MM.1S (cell line): ENCODE data around the gene PATJ.
"Not testable (repeated sequence)": the region's sequence is repeated elsewhere in the genome, so short reads cannot be mapped to it uniquely, and the experiment has no call there.

Experiments used
- DNase-seq: peaks from one replicate; pipeline ENCODE4 v3.0.0-alpha.2; 2015
- H2AFZ ChIP-seq: fragments of 300-600 bp; sonication (generic); 2 replicates; pipeline ENCODE4 v1.6.0; 2016; ENCODE audit warnings: antibody characterized with exemption, low read length
- H3F3A ChIP-seq: fragments of 300-600 bp; sonication (generic); 2 replicates; pipeline ENCODE4 v1.6.1; 2016; ENCODE audit warnings: mild to moderate bottlenecking, antibody characterized with exemption, low read length, moderate library complexity, mixed read lengths; ENCODE audit not compliant: insufficient read depth
- H3K27ac ChIP-seq: fragments of 300-600 bp; sonication (generic); 2 replicates; pipeline ENCODE4 v1.5.1; 2016; ENCODE audit warnings: mild to moderate bottlenecking, low read length
- H3K27me3 ChIP-seq: fragments of 300-600 bp; sonication (generic); replicated peaks from 2 replicates; pipeline ENCODE4 v1.6.0; 2016; ENCODE audit warnings: low read length; ENCODE audit not compliant: insufficient read depth
- H3K36me3 ChIP-seq: fragments of 300-600 bp; sonication (generic); replicated peaks from 2 replicates; pipeline ENCODE4 v1.6.1; 2016; ENCODE audit warnings: mild to moderate bottlenecking, low read length, mixed read lengths; ENCODE audit not compliant: insufficient read depth
- H3K4me1 ChIP-seq: fragments of 300-600 bp; sonication (generic); 2 replicates; pipeline ENCODE4 v1.6.1; 2016; ENCODE audit warnings: low read length, mixed read lengths
- H3K4me2 ChIP-seq: fragments of 300-600 bp; sonication (generic); 2 replicates; pipeline ENCODE4 v1.6.0; 2016; ENCODE audit warnings: low read depth, low read length
- H3K4me3 ChIP-seq: fragments of 300-600 bp; sonication (generic); 2 replicates; pipeline ENCODE4 v1.5.1; 2016; ENCODE audit warnings: low read length, mixed read lengths
- H3K79me2 ChIP-seq: fragments of 300-600 bp; sonication (generic); 2 replicates; pipeline ENCODE4 v1.6.1; 2016; ENCODE audit warnings: mixed run types, low read length, mixed read lengths
- H3K9ac ChIP-seq: fragments of 300-600 bp; sonication (generic); 2 replicates; pipeline ENCODE4 v1.6.1; 2016; ENCODE audit warnings: low read length, mixed read lengths
- H3K9me2 ChIP-seq: fragments of 300-600 bp; sonication (generic); replicated peaks from 2 replicates; pipeline ENCODE4 v1.6.1; 2016; ENCODE audit warnings: mild to moderate bottlenecking, low read length, mixed read lengths; ENCODE audit not compliant: insufficient read depth
- H3K9me3 ChIP-seq: fragments of 300-600 bp; sonication (generic); replicated peaks from 2 replicates; pipeline ENCODE4 v1.6.1; 2016; ENCODE audit warnings: mild to moderate bottlenecking, low read length, mixed read lengths; ENCODE audit not compliant: insufficient read depth
- H4K20me1 ChIP-seq: fragments of 300-600 bp; sonication (generic); 2 replicates; pipeline ENCODE4 v1.6.1; 2016; ENCODE audit warnings: mild to moderate bottlenecking, low read length, moderate library complexity, mixed read lengths; ENCODE audit not compliant: insufficient read depth
- EZH2 ChIP-seq: fragments of 300-600 bp; sonication (generic); optimal IDR thresholded peaks from 2 replicates; pipeline ENCODE3; 2017; ENCODE audit warnings: low read depth, mild to moderate bottlenecking, antibody characterized with exemption, low read length, mixed read lengths
- EZH2phosphoT487 ChIP-seq: fragments of 300-600 bp; sonication (generic); IDR thresholded peaks from 2 replicates; pipeline ENCODE4 v1.6.1; 2018; ENCODE audit warnings: antibody characterized with exemption, low read length
- TF ChIP-seq, protein P1 (sequence below): fragments of 300-600 bp; sonication (generic); IDR thresholded peaks from 2 replicates; pipeline ENCODE4 v1.5.1; 2016; ENCODE audit warnings: antibody characterized with exemption, low read length, mixed read lengths

The PATJ gene

DNA sequence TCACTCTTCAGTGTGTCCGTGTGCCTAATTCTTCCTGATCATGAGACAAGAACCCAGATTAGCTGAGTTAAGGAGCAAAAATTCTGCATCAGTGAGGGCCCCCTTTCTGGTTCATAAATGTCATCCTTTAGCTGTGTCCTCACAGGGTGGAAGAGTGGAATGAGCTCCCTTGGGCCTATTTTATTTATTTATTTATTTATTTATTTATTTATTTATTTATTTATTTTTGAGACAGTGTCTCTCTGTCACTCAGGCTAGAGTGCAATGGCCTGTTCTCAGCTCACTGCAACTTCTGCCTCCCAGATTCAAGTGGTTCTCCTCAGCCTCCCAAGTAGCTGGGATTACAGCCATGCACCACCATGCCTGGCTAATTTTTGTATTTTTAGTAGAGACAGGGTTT lies 131.7 kb downstream of the PATJ start:
- H3K4me2 ChIP-seq = no peak overlapping the region
- H3K4me3 ChIP-seq = no peak overlapping the region
- no peaks in the 10 kb centered on the region for H3K27me3 ChIP-seq
- no peak for DNase-seq
- TF ChIP-seq, protein P1, sequence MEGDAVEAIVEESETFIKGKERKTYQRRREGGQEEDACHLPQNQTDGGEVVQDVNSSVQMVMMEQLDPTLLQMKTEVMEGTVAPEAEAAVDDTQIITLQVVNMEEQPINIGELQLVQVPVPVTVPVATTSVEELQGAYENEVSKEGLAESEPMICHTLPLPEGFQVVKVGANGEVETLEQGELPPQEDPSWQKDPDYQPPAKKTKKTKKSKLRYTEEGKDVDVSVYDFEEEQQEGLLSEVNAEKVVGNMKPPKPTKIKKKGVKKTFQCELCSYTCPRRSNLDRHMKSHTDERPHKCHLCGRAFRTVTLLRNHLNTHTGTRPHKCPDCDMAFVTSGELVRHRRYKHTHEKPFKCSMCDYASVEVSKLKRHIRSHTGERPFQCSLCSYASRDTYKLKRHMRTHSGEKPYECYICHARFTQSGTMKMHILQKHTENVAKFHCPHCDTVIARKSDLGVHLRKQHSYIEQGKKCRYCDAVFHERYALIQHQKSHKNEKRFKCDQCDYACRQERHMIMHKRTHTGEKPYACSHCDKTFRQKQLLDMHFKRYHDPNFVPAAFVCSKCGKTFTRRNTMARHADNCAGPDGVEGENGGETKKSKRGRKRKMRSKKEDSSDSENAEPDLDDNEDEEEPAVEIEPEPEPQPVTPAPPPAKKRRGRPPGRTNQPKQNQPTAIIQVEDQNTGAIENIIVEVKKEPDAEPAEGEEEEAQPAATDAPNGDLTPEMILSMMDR = no peak
- TF ChIP-seq EZH2phosphoT487 = no peak
- TF ChIP-seq EZH2 = no peak
- H3K27ac ChIP-seq = no peak overlapping the region
- H3K9ac ChIP-seq = no peak overlapping the region
- H2AFZ ChIP-seq = no peak overlapping the region
- H3F3A ChIP-seq = no peaks in the 10 kb centered on the region
- H4K20me1 ChIP-seq = no peaks in the 10 kb centered on the region
- H3K9me2 ChIP-seq = no peaks in the 10 kb centered on the region
- no peaks in the 10 kb centered on the region for H3K4me1 ChIP-seq
- H3K9me3 ChIP-seq = no peaks in the 10 kb centered on the region
- no peaks in the 10 kb centered on the region for H3K79me2 ChIP-seq
- no peaks in the 10 kb centered on the region for H3K36me3 ChIP-seq

DNA sequence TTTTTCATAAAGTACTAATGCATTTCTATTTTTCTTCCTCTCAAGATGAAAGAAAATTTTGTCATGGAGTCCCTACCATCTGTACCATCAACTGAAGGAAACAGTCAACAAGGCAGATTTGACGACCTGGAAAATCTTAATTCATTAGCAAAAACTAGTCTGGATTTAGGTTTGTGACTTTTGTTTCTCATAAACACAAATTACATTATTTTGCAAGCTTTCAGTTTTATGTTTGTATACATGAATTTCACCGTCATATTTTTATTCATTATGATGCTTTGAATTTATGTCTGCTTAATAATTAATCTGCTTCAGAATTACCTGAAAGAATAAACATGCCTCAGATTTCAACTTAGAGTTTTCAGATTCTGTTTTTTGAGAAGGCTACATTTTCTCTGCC lies 132.9 kb downstream of the PATJ start:
- Histone ChIP-seq H3K4me1 (no peaks in the 10 kb centered on the region), H3K9ac (no peak overlapping the region), H3K79me2 (no peaks in the 10 kb centered on the region), H3K27ac (no peak overlapping the region), H3K36me3 (no peaks in the 10 kb centered on the region), H3K9me3 (no peaks in the 10 kb centered on the region), H3K4me2 (no peak overlapping the region), H4K20me1 (no peaks in the 10 kb centered on the region), H3K9me2 (no peaks in the 10 kb centered on the region), H3K27me3 (no peaks in the 10 kb centered on the region), H3F3A (no peaks in the 10 kb centered on the region), H2AFZ (no peak overlapping the region), H3K4me3 (no peak overlapping the region)
- no peak for DNase-seq
- TF ChIP-seq, protein P1 = no peak
- no peak for TF ChIP-seq EZH2
- TF ChIP-seq EZH2phosphoT487 = no peak

DNA sequence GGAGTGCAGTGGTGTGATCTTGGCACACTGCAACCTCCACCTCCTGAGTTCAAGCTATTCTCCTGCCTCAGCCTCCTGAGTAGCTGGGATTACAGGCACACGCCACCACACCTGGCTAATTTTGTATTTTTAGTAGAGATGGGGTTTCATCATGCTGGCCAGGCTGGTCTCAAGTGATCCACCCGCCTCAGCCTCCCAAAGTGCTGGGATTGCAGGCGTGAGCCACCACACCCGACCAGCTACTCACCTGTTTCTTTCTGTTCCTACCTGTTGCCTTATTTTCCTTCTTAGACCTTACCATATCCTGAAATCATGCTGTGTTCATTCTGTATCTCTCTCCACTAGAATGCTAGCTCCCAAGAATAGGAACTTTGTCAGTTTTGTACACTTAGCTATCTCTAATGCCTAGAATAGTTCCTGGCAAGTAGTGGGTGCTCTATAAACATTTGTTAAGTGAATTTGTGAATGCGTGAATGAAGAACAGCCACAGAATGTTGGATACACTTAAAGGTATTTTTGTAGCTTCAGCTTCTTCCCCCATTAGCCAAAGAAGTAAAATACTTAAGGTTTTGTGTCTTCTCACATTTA lies 137.7 kb downstream of the PATJ start:
- H3K4me1 ChIP-seq, H3K27ac ChIP-seq, DNase-seq, H2AFZ ChIP-seq, H3K9ac ChIP-seq, H3K36me3 ChIP-seq, H3K4me3 ChIP-seq, H3K9me3 ChIP-seq, H4K20me1 ChIP-seq, H3K79me2 ChIP-seq, H3K9me2 ChIP-seq, H3F3A ChIP-seq, H3K4me2 ChIP-seq, H3K27me3 ChIP-seq: not testable (repeated sequence)

DNA sequence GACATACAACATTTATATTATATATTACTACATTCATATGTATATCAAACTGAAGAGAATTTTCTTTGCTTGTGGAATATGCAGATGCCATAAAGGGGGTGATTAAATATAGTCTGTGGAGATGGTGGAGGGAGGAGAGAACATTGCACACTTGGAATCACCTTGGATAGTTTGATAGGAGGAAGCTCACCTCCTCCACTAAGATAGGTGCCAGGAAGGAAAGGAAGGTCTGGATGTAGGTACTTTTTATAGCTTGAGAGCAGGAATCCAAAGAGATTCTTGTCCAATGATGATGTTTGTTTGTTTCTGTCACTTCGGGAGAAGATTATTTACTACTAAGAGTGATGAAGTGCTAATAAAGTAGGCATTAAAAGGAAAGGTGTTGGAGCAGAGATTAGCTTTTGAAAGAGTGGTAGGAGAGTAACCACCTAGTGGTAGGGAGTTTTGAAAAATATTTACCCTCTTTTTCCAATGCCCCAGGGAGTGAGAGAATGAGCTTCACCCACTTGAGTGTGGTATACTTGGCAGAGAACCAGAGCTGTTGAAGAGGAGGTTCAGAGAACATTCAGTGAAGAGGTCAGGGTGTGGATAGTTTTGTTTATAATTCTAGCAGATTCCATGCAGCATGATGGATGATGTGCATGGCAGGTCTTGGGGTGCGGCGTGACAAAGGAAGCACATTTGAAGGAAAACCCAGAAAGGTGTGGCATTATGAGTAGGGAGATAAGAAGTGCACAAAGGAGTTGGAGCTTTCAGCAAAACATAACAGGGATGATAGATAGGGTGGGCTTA lies 145.0 kb downstream of the PATJ start:
- H3K9me3 ChIP-seq = no peaks in the 10 kb centered on the region
- no peaks in the 10 kb centered on the region for H3K27me3 ChIP-seq
- no peaks in the 10 kb centered on the region for H3F3A ChIP-seq
- no peak for TF ChIP-seq EZH2
- TF ChIP-seq EZH2phosphoT487 = no peak
- TF ChIP-seq, protein P1 = no peak
- H3K4me2 ChIP-seq = no peak overlapping the region
- no peaks in the 10 kb centered on the region for H3K4me1 ChIP-seq
- H3K4me3 ChIP-seq = no peak overlapping the region
- no peak for DNase-seq
- H3K79me2 ChIP-seq = no peaks in the 10 kb centered on the region
- H3K9ac ChIP-seq = no peak overlapping the region
- H4K20me1 ChIP-seq = no peaks in the 10 kb centered on the region
- H3K9me2 ChIP-seq = no peaks in the 10 kb centered on the region
- H3K36me3 ChIP-seq = no peaks in the 10 kb centered on the region
- no peak overlapping the region for H2AFZ ChIP-seq
- no peak overlapping the region for H3K27ac ChIP-seq
